HT-29 (cell line): ENCODE results near the gene PDE4B. TPM values are rescaled to one million over a fixed set of nuclear protein-coding genes. Genes with fewer than 3 reads are reported as not detected.
A peak's percentile ranks its signal among the peaks of the same experiment; 100 is the strongest.

ENCODE experiments used
- DNase-seq: peaks from one replicate; pipeline ENCODE4 v3.0.0-alpha.2; 2015; ENCODE audit warnings: low spot score
- total RNA-seq: library from RNA; depleted of rRNA; stranded (reverse); fragments of >200 nt; shearing (Covaris generic); gene quantifications from 2 replicates; pipeline ENCODE4 v1.2.3, GENCODE V29; 2014

Gene PDE4B
- total RNA-seq, 1 experiment from 2014 or later: 0.13 TPM

DNA sequence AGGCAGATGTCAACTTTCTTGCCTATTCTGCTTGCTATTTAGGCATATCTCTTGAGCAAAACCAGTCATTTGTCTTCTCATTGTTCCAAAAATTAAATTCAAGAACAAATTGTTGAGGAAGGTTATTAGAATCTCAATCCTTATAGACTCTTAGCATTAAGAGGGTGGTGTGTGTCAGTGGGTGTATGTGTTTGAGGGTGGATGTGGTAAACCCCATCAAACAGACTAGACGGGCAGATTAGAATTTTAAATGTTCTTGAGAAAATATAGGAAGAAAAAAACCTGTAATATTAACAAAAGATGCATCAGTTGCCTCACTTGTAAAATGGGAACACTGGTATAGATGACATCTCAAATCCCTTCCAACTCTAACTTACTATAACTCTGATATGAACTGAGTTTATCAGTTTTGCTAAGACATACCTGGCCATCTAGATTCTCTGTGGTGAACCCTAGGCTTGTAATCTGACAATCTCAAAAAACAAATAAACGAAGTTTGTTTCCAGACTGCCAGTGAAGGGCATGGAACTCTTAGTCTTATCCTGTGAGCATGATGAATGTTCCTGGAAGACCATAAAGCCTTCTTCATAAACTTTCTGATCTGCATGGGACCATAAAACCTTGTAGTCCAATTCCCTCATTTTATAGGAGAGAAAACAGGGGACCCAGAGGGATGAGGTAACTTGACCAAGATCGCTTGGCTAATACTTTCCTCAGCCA is 564.9 kb downstream of the PDE4B start:
- DNase-seq: no peak

DNA sequence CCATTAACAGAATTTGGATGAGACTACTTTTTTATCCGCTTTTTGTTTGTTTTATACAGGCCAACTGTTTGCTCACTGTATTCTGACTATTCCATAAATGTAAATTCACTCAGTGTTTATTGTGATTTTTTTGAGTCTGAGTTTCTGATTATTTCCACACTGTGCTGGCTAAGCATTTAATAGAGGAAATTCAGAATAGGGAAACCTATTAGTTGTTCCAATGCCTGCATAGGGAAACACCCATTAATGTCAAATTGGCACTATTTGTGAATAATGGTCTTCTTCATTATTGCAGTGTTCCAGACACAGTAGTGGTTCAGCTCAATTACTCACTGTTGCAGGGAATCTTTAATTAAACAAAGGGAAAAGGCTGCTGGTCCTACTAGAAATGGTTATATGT is 566.6 kb downstream of the PDE4B start:
- DNase-seq: no peak

DNA sequence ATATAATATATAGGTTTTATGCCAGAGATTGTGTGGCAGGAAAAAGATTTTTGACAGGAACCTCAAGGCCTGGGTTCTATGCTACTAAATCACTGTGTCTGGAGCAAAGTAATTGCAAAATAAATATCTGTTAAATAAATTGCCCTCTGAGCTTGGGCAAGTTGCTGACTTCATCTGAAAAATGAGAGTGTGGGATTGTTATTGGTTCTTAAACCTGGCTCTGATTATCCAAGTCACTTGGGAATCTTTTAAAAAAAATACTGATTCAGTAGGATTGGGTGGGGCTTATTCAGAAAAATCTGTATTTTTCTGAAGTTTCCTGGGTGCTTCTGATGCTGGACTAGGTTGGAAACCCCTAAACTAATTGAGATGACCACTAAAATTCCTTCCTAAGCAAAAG is 567.1 kb downstream of the PDE4B start:
- no peak for DNase-seq

DNA sequence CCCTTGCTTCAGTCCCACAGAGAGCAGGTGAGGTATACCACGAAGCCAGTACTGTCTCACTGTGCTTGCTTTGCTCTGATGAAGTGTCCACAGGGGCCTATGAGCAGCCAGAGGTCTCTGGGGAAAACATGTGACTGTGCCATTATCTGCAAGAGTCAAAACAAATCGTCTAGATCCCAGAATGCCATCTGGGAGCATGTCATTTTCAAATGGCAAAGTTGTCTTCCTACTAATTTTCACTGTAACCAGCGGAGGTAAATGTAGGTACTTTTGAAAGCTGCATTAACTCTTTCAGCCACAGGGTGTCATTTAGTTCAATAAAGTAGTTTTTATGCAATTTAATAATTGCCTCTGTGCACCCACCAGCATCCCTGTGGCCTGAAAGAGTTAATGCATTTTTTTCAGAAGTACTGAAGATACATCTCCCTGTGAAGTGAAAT is 567.6 kb downstream of the PDE4B start:
- peak; percentile 2 for DNase-seq

DNA sequence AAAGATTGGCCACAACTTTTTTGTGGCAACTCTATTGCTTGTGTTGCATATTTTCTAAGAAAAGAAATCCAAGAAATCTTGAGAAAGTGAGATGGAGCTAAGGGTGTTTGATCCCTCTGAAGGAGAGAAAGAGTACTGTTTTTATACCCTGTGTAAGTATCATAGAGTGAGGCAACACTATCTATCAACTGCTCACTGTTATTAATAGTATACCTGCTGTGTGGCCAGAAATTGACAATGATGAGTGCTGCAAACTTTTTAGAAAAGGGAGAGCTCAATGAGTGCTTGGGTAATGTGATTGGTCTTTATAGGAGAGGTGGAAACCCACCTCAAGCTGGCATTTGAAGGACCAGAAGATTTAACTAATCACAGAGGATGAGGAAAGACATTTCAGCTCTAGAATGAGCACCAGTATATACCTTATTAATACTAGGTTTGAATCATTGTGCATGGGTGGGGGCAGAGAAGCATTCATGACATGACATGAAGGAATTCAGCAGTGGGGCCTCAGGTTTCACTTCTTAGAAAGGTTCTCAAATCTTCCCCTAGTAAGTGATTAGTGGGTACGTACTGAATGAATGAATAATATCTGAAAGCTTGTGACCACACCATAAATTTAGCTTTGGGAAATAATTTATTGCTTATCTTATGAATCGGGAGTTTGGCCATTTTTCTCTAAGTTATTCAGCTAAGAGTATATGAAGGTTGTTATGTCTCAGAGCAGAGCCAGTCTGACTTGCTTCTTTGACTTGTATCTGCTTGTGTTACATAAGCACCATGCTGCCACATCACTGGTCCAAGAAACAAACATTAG is 572.1 kb downstream of the PDE4B start:
- DNase-seq: no peak

DNA sequence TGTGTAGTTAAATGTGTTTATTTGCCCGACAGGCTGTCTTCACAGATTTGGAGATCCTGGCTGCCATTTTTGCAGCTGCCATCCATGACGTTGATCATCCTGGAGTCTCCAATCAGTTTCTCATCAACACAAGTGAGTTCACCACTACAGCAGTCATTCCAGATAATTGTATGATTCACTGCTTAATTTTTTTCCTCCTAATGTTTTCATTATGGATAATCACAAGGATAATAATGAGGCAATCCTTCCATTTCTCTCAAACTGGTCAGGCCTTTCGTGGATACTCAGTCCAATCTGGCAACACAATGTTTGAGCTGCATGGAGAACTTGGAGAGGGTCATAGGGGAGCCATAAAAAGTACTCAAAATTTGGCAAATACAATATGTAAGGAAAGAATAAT is 572.9 kb downstream of the PDE4B start:
- no peak for DNase-seq

DNA sequence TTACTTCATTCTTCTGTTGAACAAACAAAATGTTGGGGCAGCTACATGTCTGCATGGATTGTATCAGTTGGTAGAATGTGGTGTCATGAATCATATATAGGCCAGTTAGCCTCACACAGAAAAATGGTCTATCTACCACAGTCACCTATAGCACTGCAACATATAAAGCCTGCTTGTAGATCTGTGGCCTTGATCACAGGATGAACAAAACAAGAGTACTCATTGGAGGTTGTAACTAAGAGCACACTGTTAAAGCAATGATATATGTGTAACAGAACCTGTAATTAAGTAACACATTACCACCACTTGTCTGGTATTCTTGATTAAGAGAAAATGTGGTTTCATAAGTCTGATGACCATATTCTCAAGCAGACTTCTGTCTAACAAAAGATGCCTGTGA is 573.9 kb downstream of the PDE4B start:
- no peak for DNase-seq

DNA sequence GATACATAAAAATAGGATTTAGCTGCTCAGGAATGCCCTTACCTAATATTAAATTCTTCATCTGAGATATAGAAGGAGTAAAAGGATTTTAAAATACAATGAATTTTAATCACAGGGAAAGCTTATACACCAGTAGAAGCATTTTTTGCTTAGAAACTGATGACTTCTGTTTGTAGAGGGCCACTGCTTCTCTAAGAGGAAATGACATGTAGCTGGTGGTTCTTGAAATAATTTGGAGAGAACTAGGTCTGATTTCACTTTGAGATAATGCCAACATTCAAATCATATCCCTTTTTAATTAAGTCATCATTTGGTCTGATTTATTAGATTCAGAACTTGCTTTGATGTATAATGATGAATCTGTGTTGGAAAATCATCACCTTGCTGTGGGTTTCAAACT is 574.7 kb downstream of the PDE4B start:
- no peak for DNase-seq

DNA sequence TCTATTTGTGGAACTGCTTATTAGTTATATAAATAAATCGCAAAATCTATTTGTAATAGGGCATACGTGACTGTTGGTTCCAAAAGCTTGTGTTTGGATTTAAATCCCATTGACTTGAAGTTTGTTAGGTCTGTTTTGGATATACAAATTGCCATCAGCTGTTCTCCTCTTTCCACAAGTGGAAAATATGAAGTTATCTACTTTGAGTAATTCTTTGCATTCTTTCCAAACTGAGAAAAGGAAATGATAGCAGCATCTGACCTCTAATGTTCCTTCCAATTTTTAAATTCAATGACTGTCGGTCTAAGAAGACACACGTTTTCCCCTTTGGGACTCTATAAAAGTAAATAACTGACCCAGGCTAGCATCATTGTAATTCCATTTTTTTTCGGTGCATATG is 575.6 kb downstream of the PDE4B start:
- no peak for DNase-seq

DNA sequence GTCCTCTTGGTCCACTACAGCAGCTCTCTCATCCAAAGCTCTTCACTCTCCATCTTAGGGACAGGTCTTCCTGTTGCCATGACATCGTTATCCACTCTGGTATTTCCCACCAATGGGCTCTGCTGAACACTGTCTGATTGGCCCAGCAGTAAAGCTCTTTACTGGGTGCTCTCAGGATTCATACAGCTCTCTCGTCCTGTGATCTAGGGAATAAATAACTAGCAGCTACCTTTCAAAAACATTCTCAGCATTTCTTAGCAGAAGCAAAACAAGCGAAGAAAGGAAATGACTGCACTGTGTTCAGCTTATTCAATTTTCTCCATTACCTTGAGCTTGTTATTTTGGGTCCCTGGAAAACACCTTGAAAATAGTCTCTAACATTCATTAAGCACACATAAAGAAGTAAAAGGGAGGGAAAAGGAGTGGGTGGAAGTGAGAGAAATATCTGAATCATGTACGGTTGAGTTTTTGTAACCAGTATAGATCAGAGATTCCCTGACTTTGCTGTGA is 577.8 kb downstream of the PDE4B start:
- no peak for DNase-seq

DNA sequence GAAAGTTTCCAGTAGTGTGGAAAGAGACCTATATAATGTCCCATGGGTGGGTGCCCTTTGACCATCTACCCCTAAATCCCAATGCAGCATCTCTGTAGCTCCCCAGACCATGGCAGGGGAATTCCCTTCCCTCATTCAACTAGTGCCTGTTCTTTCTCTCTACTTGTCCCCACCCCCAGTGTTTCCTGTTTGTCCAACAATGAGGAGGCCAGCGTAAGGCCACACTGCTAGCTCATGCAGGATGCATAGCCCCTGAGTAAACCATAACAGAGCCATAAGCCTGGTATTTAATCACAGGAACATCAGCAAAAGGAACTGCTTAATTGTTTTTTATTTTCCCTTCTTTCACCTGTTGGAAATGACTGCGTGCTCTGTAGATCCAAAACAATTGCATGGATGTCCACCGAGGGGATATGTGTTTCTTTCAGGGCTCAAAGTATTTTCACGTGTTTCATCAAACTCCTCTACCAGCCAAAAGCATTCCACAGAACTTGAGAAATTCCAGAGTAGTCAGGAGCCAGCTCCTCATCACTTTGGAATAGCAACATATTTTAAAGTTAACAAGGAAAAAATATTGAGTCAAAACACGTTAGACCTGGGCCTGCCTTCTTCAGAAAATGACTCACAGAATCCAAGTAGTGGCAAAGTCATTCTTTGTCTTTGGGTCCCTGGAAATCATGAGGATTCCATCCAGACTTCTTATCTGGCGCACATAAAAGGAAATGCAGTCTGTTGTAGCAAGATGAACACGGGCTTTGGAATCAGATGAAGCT is 578.7 kb downstream of the PDE4B start:
- DNase-seq: no peak

DNA sequence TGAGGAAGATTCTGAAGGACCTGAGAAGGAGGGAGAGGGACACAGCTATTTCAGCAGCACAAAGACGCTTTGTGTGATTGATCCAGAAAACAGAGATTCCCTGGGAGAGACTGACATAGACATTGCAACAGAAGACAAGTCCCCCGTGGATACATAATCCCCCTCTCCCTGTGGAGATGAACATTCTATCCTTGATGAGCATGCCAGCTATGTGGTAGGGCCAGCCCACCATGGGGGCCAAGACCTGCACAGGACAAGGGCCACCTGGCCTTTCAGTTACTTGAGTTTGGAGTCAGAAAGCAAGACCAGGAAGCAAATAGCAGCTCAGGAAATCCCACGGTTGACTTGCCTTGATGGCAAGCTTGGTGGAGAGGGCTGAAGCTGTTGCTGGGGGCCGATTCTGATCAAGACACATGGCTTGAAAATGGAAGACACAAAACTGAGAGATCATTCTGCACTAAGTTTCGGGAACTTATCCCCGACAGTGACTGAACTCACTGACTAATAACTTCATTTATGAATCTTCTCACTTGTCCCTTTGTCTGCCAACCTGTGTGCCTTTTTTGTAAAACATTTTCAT is 579.9 kb downstream of the PDE4B start:
- no peak for DNase-seq

DNA sequence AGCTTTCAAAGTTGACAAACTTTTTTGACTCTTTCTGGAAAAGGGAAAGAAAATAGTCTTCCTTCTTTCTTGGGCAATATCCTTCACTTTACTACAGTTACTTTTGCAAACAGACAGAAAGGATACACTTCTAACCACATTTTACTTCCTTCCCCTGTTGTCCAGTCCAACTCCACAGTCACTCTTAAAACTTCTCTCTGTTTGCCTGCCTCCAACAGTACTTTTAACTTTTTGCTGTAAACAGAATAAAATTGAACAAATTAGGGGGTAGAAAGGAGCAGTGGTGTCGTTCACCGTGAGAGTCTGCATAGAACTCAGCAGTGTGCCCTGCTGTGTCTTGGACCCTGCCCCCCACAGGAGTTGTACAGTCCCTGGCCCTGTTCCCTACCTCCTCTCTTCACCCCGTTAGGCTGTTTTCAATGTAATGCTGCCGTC is 580.5 kb downstream of the PDE4B start:
- no peak for DNase-seq

DNA sequence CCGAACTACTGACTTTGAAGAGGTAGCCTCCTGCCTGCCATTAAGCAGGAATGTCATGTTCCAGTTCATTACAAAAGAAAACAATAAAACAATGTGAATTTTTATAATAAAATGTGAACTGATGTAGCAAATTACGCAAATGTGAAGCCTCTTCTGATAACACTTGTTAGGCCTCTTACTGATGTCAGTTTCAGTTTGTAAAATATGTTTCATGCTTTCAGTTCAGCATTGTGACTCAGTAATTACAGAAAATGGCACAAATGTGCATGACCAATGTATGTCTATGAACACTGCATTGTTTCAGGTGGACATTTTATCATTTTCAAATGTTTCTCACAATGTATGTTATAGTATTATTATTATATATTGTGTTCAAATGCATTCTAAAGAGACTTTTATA is 581.5 kb downstream of the PDE4B start:
- DNase-seq: no peak

DNA sequence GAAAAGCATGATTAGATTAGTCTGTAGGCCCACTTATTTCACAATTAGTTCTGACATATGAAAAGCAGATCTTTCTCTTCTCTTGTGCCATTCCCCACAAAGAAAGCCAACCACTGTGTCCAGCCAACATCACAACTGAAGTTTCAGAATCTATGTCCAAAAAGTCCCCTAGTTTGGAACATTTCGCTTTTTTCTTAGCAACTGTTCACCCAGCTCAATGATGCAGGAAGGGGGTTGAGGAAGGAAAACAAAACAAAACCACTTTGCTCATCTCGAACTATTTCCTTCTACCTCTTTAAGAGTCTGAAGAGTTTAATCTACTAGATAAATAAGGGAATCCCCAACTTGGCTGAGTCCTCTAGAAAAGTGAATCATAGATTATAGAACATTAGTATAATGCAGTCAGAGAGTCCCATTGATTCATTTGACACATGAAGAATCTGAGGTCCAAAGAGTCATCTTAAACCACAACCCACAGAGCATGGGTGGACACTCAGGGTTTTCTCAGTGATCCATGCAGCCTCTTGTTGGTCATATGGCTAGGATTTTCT is 581.9 kb downstream of the PDE4B start:
- no peak for DNase-seq

DNA sequence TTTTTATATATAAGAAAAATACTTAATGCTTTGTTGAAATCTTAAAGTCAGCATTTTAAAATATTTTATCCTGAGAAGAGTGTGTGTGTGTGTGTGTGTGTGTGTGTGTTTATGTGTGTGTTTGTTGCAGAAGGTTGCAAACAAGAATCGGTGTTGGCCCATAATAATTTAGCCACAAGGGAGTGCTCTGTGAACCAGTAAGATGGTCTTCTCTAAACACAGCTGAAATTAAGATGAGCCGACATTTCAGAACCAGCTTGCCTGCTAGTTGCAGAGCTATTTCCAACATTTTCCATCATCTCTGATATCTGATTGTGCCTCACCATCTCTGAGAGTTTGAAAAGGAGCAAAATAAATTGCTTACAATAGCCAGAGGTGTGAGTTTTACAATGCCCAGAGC is 582.4 kb downstream of the PDE4B start:
- no peak for DNase-seq

DNA sequence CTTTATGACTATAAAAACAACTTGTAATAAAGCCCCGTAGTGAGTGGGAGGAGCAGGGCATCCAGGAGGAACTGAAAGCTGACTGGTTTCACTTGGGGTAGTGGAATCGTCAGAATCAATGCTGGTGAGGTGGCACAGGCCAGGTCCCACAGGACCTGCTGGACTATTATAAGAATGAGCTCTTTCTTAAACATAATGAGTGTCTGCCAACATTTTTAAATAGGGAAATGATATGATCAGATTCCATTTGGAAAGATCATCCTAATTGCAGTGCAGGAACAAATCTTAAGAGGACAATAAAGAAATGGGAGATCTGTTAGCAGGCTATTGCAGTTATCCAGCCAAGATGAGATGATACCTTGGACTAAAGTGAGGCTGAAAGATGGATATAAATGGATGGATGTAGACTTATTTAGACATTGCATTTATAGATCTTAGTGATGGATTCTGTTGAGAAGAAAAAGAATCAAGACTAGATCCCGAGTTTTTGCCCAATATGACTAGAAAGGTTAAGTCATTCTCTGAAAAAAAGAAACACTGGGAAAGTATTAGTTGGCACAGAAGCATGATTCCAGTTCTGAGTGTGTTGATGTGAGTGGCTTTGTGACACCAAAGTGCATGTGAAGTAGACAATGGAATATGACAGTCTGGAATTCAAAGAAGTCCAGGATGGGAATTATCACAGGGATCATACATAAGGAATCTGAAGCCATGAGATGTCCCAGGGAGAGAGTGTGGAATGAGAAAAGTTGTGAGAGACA is 587.9 kb downstream of the PDE4B start:
- DNase-seq: no peak

DNA sequence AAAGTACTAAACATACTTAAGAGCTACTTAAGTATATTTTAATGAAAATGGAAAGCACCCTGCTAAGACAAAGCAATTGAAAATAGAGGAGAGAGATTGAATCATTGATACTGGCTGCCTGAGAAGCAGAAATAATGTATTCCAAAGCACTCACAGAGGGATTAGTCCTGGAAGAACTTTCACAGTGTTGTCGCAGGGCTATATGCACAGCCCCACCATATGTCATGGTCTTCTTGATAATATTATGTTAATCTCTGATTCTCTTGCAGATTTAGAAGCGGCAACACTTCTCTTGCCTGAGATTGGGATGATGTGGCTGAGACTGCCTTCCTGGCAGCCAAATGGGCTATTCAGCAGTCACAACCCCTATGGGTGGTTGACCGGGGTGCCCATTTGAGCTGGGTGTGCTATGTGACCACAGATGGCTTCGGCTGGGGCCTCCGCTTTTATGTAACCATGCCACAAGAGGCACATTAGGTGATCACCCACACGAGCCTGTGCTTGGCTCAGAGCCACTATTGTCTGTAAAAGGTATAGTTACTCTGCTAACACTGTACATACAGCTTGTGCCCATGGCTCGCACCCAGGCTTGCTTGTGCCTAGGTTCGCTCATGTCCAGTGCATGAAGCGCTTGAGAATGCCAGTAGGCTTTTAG is 589.1 kb downstream of the PDE4B start:
- DNase-seq: no peak

DNA sequence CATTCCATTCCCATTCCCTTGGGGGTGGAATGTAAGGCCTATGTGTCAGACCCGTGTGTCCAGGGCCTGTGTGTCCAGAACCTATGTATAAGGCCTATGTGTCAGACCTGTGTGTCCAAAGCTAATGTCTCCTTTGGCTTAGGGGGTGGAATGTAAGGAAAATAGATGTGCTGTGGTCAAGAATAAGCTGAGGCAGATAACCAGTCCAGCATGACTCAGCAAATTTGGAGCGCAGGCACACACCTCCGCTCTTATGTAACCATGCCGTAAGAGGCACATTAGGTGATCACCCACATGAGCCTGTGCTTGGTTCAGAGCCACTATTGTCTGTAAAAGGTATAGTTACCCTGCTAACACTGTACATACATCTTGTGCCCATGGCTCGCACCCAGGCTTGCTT is 590.5 kb downstream of the PDE4B start:
- no peak for DNase-seq

DNA sequence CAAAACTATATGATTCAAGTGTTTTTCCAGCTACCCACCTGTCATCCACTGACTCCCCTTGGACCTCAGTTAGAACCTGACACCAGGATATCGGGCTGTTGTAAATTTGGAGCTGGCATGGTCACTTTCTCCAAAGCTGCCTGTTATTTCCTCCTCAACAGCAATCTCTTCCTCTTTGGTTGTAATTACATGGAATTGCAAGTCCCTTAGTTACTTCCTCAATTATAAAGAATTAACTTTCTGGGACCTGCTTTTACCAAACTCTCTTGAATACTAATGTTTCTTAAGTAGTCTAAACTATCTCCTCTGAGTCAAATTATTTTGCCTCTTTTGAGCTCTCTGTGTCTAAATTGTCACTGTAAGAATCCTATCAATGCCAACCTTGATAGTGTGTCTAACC is 590.9 kb downstream of the PDE4B start:
- DNase-seq: no peak
